Body of pancreas (tissue), 4 donors: ENCODE results near the gene ROBO1. TPM values are rescaled to one million over a fixed set of nuclear protein-coding genes. Genes with fewer than 3 reads are reported as not detected.

Experiments used
- ATAC-seq: fragments of 150-250 bp; one replicate; pipeline ENCODE4 v1.9.1; 2016
- DNase-seq, 4 donors: peaks; one replicate each; pipeline ENCODE4 v3.0.0-alpha.2; 2019
- H3K27ac ChIP-seq, 4 donors: fragments of 200-600 bp; sonication (generic); 1 replicate in 3 of 4; 2 replicates in 1 of 4; pipeline versions ENCODE4 v1.5.1 to v1.6.1; 2016 to 2019; ENCODE audit warnings: mild to moderate bottlenecking in 1 of 4, mixed read lengths in 1 of 4, moderate library complexity in 1 of 4
- H3K27me3 ChIP-seq, 2 donors: fragments of 200-600 bp; sonication (generic); one replicate each; pipeline ENCODE4 v1.6.0; 2016; ENCODE audit warnings: mild to moderate bottlenecking in 1 of 2
- H3K36me3 ChIP-seq, 2 donors: fragments of 200-600 bp; sonication (generic); replicated peaks in 1 of 2; 2 replicates each; pipeline ENCODE4 v1.5.1; 2016; ENCODE audit warnings: low read depth in 2 of 2; ENCODE audit not compliant: insufficient read depth in 1 of 2
- H3K4me1 ChIP-seq: fragments of 200-600 bp; sonication (generic); one replicate; pipeline ENCODE4 v1.6.0; 2016
- H3K4me3 ChIP-seq, 2 donors: fragments of 200-600 bp; sonication (generic); 1 replicate in 1 of 2; 2 replicates in 1 of 2; pipeline ENCODE4 v1.5.1; 2016 to 2019
- H3K9me3 ChIP-seq, 3 donors: fragments of 200-600 bp; sonication (generic); 1 replicate in 2 of 3; 2 replicates in 1 of 3; pipeline ENCODE4 v1.5.1; 2016
- POLR2A ChIP-seq, 3 donors: fragments of 450-650 bp; IDR thresholded peaks; one replicate each; pipeline ENCODE4 v1.6.1; 2016; ENCODE audit warnings: antibody characterized with exemption in 3 of 3, mild to moderate bottlenecking in 2 of 3
- WGBS, 2 donors: methylation state at CpG; one replicate each; pipeline ENCODE4 v1.1.5; 2017; 5-methylcytosine and 5-hydroxymethylcytosine counted together
- intact Hi-C: fragments of 100-400 bp; cut with DNase I; formaldehyde crosslinking; loops from one replicate; pipeline ENCODE4 v1.15.1; 2023
- total RNA-seq, 2 donors: library from RNA; depleted of rRNA; stranded (reverse); fragments of >200 nt; gene quantifications; one replicate each; pipeline ENCODE4 v1.1.0, GENCODE V29; 2016
- TF ChIP-seq, protein P1 (sequence below), 7 experiments: fragments of 450-650 bp in 4 of 7; fragments of 200-600 bp in 3 of 7; sonication (generic) in 3 of 7; IDR thresholded peaks; one replicate each; pipeline ENCODE4 v1.5.1; 2016 to 2019; ENCODE audit warnings: antibody characterized with exemption in 7 of 7

ROBO1 gene
- total RNA-seq, 2 donors from 2014 or later = 3.9 to 9.9 TPM

- Histone ChIP-seq H3K27ac (peak overlapping the region in 1 of 4 donors; percentile 63), H3K9me3 (no peaks in the 10 kb centered on the region), H3K27me3 (no peaks in the 10 kb centered on the region), H3K4me3 (no peak overlapping the region), H3K4me1 (peaks cover 5% of the 10 kb centered on the region), H3K36me3 (no peaks in the 10 kb centered on the region)
- 40 to 41% methylated on average over 3 of the region's 3 CpGs for WGBS, 2 donors
- ATAC-seq (no peak), DNase-seq (no peak)
- TF ChIP-seq, protein P1, sequence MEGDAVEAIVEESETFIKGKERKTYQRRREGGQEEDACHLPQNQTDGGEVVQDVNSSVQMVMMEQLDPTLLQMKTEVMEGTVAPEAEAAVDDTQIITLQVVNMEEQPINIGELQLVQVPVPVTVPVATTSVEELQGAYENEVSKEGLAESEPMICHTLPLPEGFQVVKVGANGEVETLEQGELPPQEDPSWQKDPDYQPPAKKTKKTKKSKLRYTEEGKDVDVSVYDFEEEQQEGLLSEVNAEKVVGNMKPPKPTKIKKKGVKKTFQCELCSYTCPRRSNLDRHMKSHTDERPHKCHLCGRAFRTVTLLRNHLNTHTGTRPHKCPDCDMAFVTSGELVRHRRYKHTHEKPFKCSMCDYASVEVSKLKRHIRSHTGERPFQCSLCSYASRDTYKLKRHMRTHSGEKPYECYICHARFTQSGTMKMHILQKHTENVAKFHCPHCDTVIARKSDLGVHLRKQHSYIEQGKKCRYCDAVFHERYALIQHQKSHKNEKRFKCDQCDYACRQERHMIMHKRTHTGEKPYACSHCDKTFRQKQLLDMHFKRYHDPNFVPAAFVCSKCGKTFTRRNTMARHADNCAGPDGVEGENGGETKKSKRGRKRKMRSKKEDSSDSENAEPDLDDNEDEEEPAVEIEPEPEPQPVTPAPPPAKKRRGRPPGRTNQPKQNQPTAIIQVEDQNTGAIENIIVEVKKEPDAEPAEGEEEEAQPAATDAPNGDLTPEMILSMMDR (IDR thresholded peaks at IDR 0.05) = no peak
- no peak for TF ChIP-seq POLR2A (IDR thresholded peaks at IDR 0.05)
- intact Hi-C loops = no loop called here
Observed at GRCh38 chr3:78634316-78634715, 1133.5 kb downstream of the ROBO1 start.

DNA sequence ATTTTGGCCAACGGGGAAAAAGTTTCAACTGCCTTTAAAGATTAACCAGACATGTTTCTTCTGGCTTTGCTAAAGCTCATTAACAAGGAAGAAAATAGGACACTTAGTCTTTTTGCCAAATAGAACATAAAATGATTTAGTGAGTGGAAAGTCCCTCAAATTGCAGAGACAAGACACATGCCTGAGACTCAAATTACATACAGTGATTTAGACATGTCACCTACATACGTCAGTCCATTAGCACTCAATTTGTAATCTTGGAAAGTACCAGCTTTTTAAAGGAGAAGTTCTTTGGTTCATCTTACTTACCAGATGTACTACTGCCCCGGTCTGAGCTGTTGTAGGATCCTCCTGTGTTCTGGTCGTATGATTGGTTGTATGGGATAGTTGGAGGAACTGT lies 1134.2 kb downstream of the ROBO1 start:
- H3K27me3 ChIP-seq = no peaks in the 10 kb centered on the region
- WGBS, 2 donors = 27 to 43% methylated on average over 4 of the region's 4 CpGs
- intact Hi-C loops = no loop called here
- H3K27ac ChIP-seq = peak overlapping the region in 2 of 4 donors; percentile 19 to 63
- H3K4me1 ChIP-seq = peaks cover 5% of the 10 kb centered on the region
- no peak overlapping the region for H3K4me3 ChIP-seq
- DNase-seq (no peak), ATAC-seq (peak; percentile 64)
- H3K9me3 ChIP-seq = no peaks in the 10 kb centered on the region
- TF ChIP-seq, protein P1 (IDR thresholded peaks at IDR 0.05) = no peak
- TF ChIP-seq POLR2A (IDR thresholded peaks at IDR 0.05) = no peak
- no peaks in the 10 kb centered on the region for H3K36me3 ChIP-seq

DNA sequence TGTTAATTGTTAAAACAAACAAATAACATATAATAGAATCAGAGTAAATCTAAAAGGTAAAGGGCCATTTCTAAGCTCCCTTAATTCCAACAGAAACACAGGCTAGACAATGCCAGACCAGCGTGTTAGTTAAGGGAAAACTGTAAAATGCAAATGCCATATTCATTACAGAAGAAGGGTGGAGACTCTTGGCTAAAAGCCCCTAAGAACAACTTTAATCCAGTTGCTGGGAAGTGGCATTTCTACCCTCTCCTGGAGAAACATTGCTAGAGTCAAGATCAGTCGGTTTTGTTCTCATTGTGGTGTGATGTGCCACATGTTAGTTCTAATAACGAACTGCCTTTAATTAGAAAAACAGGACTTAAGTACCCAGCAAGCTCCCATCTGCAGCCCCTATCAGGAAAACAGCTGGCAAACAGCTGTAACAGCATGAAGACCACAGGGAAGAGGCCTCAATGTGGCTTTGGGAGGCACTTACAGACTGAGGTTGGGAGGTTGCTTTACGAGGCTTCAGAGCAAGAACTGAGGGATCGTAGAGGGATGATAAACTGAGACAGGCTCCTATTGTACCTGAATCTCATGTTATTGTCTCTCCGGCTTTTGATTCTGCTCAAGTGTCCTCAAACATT lies 1134.8 kb downstream of the ROBO1 start:
- no peaks in the 10 kb centered on the region for H3K36me3 ChIP-seq
- no peak overlapping the region for H3K4me3 ChIP-seq
- DNase-seq = no peak
- no peaks in the 10 kb centered on the region for H3K27me3 ChIP-seq
- TF ChIP-seq, protein P1 (IDR thresholded peaks at IDR 0.05) = no peak
- TF ChIP-seq POLR2A (IDR thresholded peaks at IDR 0.05) = no peak
- no peak for ATAC-seq
- H3K27ac ChIP-seq = peak overlapping the region in 2 of 4 donors; percentile 19 to 63
- intact Hi-C loops = no loop called here
- H3K9me3 ChIP-seq = no peaks in the 10 kb centered on the region
- H3K4me1 ChIP-seq = peaks cover 5% of the 10 kb centered on the region
- 49 to 59% methylated on average over 6 of the region's 6 CpGs for WGBS, 2 donors

GRCh38 chr3:78629544-78629943 lies 1138.3 kb downstream of the ROBO1 start:
- 61 to 73% methylated on average over 6 of the region's 6 CpGs for WGBS, 2 donors
- intact Hi-C loops = no loop called here
- Histone ChIP-seq H3K27ac (no peak overlapping the region), H3K4me3 (no peak overlapping the region), H3K27me3 (no peaks in the 10 kb centered on the region), H3K36me3 (no peaks in the 10 kb centered on the region), H3K4me1 (peaks cover 5% of the 10 kb centered on the region), H3K9me3 (no peaks in the 10 kb centered on the region)
- DNase-seq (no peak), ATAC-seq (no peak)
- TF ChIP-seq, protein P1 (IDR thresholded peaks at IDR 0.05) = no peak
- TF ChIP-seq POLR2A (IDR thresholded peaks at IDR 0.05) = no peak
